NCI-H187 treated with DMSO at 0.1 percent for 48 hours (cell line): ENCODE results near the gene AWAT1.
"Not testable (repeated sequence)": the region's sequence is repeated elsewhere in the genome, so short reads cannot be mapped to it uniquely, and the experiment has no call there.

Experiments used
- DNase-seq: peaks from one replicate; lab custom pipeline; 2025; lab: John Stamatoyannopoulos, UW

AWAT1 gene

DNA sequence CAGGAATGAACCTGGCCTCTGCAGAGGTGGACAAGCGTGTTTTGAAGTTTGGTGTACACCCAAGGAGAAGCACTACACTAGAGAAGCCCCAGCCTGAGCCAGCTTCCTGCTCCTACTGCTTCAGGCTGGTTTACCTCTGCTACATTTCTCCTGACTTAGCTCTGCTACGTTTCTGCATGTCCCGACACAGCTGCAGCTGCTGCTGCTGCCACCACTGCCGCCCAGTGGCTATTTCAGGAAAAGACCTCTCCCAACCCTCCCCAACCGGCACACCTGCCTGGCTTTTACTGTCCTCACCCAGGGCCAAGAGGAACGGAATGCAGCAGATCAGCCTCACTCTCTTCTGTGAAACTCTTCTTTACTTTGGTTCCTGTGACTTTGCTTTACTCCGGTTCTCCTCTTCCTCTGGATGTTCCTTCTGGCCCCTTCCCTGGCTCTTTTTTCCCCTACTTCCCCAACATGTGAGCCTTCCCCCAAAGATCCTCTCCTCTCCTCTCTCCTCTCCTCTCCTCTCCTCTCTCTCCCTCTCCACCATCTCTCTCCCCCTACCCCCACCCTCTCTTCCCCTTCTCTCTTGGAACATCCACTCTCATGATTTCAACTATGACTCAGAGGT, 28.6 kb downstream of the AWAT1 start:
- DNase-seq: no peak

DNA sequence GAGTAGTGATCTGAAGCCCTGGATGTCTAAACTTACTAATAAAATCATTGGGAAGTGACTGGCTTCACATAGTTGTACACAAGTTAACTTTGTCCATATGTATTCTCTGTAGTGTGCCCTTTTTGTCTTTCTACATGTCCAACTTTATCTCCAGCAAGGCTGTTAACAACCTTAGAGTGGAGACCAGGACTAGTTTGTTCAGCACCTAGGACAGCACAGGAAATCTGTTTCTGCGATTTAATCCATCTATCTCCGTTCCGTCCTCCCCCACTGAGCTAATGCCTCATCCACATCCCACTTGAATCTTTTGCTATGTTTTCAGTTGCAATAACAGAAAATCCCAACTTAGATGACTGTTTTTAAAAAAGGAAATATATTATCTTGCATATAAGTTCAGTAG, 30.3 kb downstream of the AWAT1 start:
- DNase-seq: no peak

- no peak for DNase-seq
Observed at GRCh38 chrX:70268034-70268433, 33.6 kb downstream of the AWAT1 start, which contains the start of gene ARR3. Gene ARR3, plus strand, starts transcription at chrX:70268334. Its CDS starts 1,052 bp downstream, at chrX:70269386.

GRCh38 chrX:70274029-70274428, 39.6 kb downstream of the AWAT1 start:
- not testable (repeated sequence) for DNase-seq

GRCh38 chrX:70279081-70279480, 44.6 kb downstream of the AWAT1 start:
- DNase-seq: no peak

DNA sequence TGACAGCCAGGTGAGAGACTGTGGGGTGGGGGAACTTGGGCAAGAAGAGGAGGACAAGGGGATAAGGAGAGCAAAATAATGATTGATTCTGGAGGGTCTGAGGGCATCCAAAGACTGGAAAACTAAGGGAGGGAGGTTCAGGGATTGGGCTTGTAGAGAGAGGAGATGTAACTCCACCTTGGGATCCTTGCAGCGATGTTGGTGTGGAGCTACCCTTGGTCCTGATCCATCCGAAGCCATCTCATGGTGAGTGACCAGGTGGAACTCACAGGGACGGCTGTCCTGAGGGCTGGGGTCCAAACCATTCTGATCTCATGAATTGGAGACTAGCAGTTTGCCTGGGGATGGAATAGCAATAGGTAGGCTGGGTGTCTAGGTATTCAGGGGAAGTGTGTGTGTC, 46.1 kb downstream of the AWAT1 start:
- DNase-seq: no peak

DNA sequence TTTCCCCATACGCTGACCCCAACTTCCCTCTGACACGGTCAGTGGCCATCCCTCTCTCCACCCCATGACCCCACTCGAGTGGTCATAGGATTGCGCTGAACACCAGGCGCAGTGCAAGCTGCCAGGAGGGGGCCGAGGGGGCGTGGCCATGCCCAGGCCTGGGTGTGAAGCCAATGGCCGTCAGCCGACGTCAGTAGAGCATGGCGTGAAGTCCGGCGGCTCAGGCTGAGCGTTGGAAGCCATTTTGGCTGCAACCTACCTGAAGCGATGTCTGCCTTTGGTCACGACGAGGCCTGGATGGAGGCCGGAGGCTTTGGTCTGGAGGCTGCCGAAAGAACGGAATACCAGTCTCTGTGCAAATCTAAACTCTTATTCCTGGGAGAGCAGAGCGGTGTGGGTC, 47.5 kb downstream of the AWAT1 start, which contains the start of gene RAB41:
Gene RAB41 (plus strand): TSS at position 222 of the 400 bp plus-strand sequence. CDS start 46 bp downstream, at position 268.
- DNase-seq: no peak

DNA sequence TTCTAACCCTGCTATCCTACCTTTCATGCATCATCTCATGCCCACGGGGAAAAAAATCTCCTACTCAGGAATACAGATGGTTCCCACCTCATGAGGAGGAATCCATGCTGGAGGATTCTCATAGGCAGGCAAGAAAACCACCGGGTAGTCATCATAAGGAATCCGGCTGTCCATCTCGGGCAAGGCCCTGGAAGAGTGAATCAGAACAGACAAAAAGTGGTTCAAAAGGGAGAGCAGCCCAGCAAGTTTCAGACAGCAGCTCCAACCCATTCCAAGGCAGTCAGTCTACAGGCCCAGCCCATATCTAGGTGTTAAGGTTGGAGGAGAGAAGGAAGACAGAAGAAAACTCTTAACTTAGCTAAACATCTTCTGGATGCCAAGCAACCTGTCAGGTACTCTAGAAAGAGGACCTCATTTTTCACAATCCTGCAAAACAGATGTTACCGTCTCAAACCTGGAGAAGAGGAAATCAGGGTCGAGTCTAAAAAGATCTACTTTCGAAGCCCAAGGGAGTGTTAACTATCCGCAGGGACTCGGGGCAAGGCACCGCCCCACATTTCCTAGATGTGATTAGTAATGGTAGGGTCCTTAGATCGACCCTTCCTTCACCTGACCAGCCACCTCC, 54.8 kb downstream of the AWAT1 start:
- DNase-seq: no peak
